Kidney (tissue), 14 donors: ENCODE measurements around the gene RGS3. TPM values are rescaled to one million over a fixed set of nuclear protein-coding genes. Genes with fewer than 3 reads are reported as not detected.
A peak's percentile ranks its signal among the peaks of the same experiment; 100 is the strongest.

ENCODE experiments used
- DNase-seq, 5 donors: peaks; one replicate each; pipeline ENCODE4 v3.0.0-alpha.2; 2013 to 2020
- FAIRE-seq: peaks from 2 replicates; lab custom pipeline; 2012; peaks lifted over from hg19 to GRCh38; lab: Jason Lieb, UNC
- H3K27ac ChIP-seq, 2 donors: one replicate each; pipeline ENCODE4 v1.7.0; 2013; ENCODE audit warnings: low read depth in 2 of 2, low read length in 2 of 2, inconsistent platforms in 1 of 2
- H3K27me3 ChIP-seq: one replicate; pipeline ENCODE4 v1.7.1; 2013; ENCODE audit warnings: low read length, inconsistent platforms; ENCODE audit not compliant: control insufficient read depth, insufficient read depth
- H3K36me3 ChIP-seq, 3 donors: one replicate each; pipeline versions ENCODE4 v1.7.0 to v1.7.1; 2013; ENCODE audit warnings: low read length in 3 of 3, control low read depth in 1 of 3, inconsistent platforms in 1 of 3; ENCODE audit not compliant: insufficient read depth in 3 of 3, control insufficient read depth in 2 of 3
- H3K4me1 ChIP-seq, 3 donors: one replicate each; pipeline versions ENCODE4 v1.7.0 to v1.7.1; 2013; ENCODE audit warnings: low read length in 3 of 3, inconsistent platforms in 1 of 3, low read depth in 1 of 3; ENCODE audit not compliant: control insufficient read depth in 2 of 3, insufficient read depth in 2 of 3
- H3K4me3 ChIP-seq, 3 donors: one replicate each; pipeline versions ENCODE4 v1.7.0 to v1.8.1; 2013; ENCODE audit warnings: low read length in 3 of 3, control low read depth in 1 of 3, inconsistent platforms in 1 of 3
- H3K9ac ChIP-seq, 3 donors: one replicate each; pipeline versions ENCODE4 v1.7.0 to v1.7.1; 2013; ENCODE audit warnings: low read length in 3 of 3, control low read depth in 1 of 3, inconsistent platforms in 1 of 3
- H3K9me3 ChIP-seq, 3 donors: one replicate each; pipeline versions ENCODE4 v1.7.0 to v1.7.1; 2013; ENCODE audit warnings: low read length in 3 of 3, control low read depth in 1 of 3, inconsistent platforms in 1 of 3; ENCODE audit not compliant: control insufficient read depth in 2 of 3, insufficient read depth in 1 of 3
- CTCF ChIP-seq: IDR thresholded peaks from 3 replicates; pipeline ENCODE4 v1.5.1; 2012; ENCODE audit warnings: mild to moderate bottlenecking, moderate library complexity, borderline replicate concordance; ENCODE audit not compliant: insufficient read depth; ENCODE audit errors: extremely low read depth
- intact Hi-C: fragments of 100-400 bp; cut with DNase I; formaldehyde crosslinking; loops from one replicate; pipeline ENCODE4 v1.11.1; 2022
- polyA plus RNA-seq: library from polyadenylated mRNA; stranded (reverse); fragments of 350-450 nt; fragmentation: Illumina TruSeq; extraction: RNeasy Lipid Tissue Mini Kit (QIAGEN cat#74804); gene quantifications from one replicate; pipeline ENCODE4 v1.2.3, GENCODE V29; 2014; ENCODE audit warnings: low read depth, low replicate concordance; ENCODE audit not compliant: insufficient read depth
- total RNA-seq: library from RNA; stranded (reverse); fragmentation: NEBNext Ultra II Directional; extraction: Animal tissue kit (Norgen Biotek cat#: 25700); gene quantifications from one replicate; pipeline ENCODE4 v1.2.1, GENCODE V29; 2021
- donor health status: control.
- donor health status: control.
- donor health status: control.
- donor health status: control.
- donor health status: control.
- donor health status: DM: yes; HTN: yes; CAD: no.
- donor health status: Normal renal cell carcinoma (clear cell type).

RGS3 gene
- total and polyA plus RNA-seq, 2 donors from 2014 or later, result 114 to 137 TPM

- Histone ChIP-seq H3K27ac (no peak overlapping the region), H3K36me3 (peaks cover 0 to 3% (median 0%) of the 10 kb centered on the region in 3 donors), H3K4me1 (peaks cover 0 to 40% (median 35%) of the 10 kb centered on the region in 3 donors), H3K9me3 (no peaks in the 10 kb centered on the region), H3K27me3 (no peaks in the 10 kb centered on the region), H3K9ac (no peak overlapping the region), H3K4me3 (no peak overlapping the region)
- FAIRE-seq, result no peak
- DNase-seq, result peak in 3 of 5 donors; percentile 33 to 65 (median 58)
- intact Hi-C loops, result no loop called here
- no peak for TF ChIP-seq CTCF
These were observed 42.6 kb downstream of the RGS3 start for GRCh38 chr9:113506090-113506589.

- intact Hi-C loops, result no loop called here
These were observed 43.7 kb downstream of the RGS3 start for GRCh38 chr9:113507256-113507655.

GRCh38 chr9:113508111-113508749 lies 44.7 kb downstream of the RGS3 start:
- peak; percentile 22 for TF ChIP-seq CTCF
- Histone ChIP-seq H3K36me3 (peaks cover 0 to 3% (median 0%) of the 10 kb centered on the region in 3 donors), H3K4me1 (peaks cover 0 to 48% (median 46%) of the 10 kb centered on the region in 3 donors), H3K27ac (peak overlapping the region; percentile 68 to 78), H3K27me3 (no peaks in the 10 kb centered on the region), H3K9ac (no peak overlapping the region), H3K4me3 (peak overlapping the region in 1 of 3 donors; percentile 16), H3K9me3 (no peaks in the 10 kb centered on the region)
- DNase-seq (peak in 1 of 5 donors; percentile 38), FAIRE-seq (no peak)
- intact Hi-C loops, result no loop called here

More at GRCh38 chr9:113507256-113507655, 43.7 kb downstream of the RGS3 start:
- no peak for DNase-seq
- peaks cover 0 to 46% (median 46%) of the 10 kb centered on the region in 3 donors for H3K4me1 ChIP-seq
- H3K27ac ChIP-seq, result peak overlapping the region in 1 of 2 donors; percentile 11
- H3K4me3 ChIP-seq, result no peak overlapping the region
- H3K9me3 ChIP-seq, result no peaks in the 10 kb centered on the region
- H3K9ac ChIP-seq, result no peak overlapping the region
- no peak for TF ChIP-seq CTCF
- H3K36me3 ChIP-seq, result peaks cover 0 to 3% (median 0%) of the 10 kb centered on the region in 3 donors
- H3K27me3 ChIP-seq, result no peaks in the 10 kb centered on the region
- FAIRE-seq, result no peak
